Stimulated activated CD4-positive, alpha-beta T cell treated with anti-CD3 and anti-CD28 coated beads, Interleukin-15, amount 100 ng/mL, for 48 hours (primary cell): ENCODE results near the gene FAM117A.
A peak's percentile ranks its signal among the peaks of the same experiment; 100 is the strongest.
"Not testable (repeated sequence)": the region's sequence is repeated elsewhere in the genome, so short reads cannot be mapped to it uniquely, and the experiment has no call there.

Source experiments
- DNase-seq, 2 donors: peaks; one replicate each; pipeline ENCODE4 v3.0.0-alpha.2; 2020; ENCODE audit warnings: low read depth in 2 of 2

The FAM117A gene

DNA sequence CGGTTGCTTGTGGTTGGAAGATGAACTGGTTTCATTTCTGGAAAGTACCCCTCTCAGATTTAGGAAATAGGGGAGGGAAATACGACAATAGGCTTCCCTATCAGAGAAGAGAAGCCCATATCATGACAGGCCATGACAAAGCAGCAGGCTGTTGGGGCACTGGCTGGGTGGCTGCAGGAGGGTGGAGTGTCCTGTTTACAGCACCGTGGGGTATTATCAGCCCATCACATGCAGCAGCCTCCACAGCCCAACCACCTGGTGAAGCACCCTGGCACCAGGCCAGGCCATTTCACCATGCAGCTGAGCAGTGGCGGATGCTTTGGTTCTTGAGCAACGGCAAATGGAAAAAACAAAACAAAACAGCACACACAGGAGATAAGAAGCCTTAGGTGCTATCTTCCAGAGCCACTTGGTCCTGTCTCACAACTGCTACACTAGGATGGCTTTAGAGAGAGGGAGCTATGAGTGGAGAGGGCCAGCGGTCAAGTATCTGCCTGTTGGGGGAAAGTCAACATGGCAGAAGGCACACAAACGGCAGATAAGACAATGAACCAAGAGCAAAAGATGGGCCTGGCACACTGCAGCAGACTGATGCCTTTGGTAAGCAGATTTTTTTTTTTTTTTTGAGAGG, 24.2 kb downstream of the FAM117A start:
- DNase-seq = peak; percentile 66 to 73

DNA sequence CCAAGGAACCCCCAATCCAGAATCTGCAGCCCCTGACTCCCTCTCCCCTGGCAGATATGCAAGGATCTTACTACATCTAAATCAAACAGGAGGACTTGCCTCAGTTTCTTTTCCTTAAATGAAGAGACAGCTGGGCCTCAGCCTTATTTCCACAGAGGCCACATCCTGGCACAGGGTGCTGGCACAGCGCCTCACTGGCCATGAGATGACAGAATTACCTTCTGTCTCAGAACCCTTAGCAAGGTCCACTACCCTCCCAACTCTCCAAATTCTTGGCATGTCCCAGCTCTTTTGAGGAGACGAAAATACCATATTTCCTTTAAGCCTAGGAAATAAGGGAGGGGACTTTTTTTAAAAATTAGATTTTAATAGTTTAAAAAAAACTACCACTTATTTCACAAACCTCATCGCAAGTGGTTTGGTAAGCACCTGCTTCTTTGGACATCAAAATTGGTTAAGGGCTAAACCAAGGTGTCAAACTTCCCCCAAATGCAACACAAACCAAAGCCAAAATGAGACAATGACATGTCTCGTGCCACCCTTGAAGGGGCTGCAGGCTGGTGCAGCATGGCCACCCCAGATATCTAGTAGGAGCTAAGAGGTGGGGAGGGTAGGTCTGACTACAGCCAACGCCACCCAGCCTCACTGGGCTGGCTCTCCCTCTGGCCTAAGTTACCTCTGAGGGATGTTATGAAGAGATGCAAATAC, 25.3 kb downstream of the FAM117A start:
- DNase-seq = no peak

DNA sequence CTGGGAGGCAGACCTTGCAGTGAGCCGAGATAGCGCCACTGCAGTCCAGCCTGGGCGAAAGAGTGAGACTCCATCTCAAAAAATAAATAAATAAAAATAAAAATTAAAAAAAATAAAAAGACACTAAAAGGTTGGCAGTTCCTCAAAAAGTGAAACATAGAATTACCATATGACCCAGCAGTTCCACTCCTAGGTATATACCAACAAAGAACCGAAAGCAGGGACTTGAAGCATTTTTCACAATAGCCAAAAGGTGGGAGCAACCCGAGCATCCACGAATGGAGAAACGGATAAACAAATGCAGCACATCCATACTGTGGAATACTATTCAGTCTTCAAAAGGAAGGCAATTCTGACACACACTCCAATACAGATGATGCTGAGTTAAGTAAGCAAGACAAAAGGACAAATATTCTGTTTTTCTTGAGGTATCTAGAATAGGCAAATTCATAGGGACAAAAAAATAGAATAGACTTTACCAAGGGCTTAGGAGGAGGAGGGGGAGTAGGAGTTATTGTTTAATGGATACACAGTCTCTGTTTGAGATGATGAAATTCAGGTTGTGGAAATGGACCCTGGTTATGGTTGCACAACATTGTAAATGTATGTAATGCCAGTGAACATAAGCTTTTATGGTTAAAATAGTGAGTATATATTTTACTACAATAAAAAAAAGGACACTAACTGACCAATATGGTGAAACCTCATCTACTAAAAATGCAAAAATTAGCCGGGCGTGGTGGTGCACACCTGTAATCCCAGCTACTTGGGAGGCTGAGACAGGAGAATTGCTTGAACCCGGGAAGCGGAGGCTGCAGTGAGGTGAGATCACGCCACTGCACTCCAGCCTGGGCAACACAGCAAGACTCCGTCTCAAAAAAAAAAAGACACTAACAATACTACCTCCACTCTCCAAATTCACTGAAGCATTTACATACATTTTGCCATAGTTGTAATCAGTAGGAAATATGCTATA, 29.1 kb downstream of the FAM117A start:
- no peak for DNase-seq

DNA sequence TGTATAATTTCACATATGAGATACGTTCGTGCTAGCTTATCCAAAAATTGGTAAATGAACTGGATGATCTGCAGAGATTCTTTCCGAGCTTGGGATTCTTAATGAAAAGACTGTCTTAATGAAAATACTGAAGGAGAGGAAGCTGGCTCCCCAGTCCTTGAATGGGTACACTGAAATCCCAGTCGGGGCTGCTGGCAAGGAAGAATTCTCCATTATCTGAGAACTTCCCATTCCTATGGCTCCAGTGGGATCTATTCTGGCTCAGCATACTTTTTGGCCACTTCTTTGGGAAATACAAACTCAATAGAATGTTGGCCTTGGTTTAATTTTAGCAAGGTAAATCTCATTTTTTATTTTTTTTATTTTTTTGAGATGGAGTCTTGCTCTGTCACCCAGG, 32.5 kb downstream of the FAM117A start:
- no peak for DNase-seq

DNA sequence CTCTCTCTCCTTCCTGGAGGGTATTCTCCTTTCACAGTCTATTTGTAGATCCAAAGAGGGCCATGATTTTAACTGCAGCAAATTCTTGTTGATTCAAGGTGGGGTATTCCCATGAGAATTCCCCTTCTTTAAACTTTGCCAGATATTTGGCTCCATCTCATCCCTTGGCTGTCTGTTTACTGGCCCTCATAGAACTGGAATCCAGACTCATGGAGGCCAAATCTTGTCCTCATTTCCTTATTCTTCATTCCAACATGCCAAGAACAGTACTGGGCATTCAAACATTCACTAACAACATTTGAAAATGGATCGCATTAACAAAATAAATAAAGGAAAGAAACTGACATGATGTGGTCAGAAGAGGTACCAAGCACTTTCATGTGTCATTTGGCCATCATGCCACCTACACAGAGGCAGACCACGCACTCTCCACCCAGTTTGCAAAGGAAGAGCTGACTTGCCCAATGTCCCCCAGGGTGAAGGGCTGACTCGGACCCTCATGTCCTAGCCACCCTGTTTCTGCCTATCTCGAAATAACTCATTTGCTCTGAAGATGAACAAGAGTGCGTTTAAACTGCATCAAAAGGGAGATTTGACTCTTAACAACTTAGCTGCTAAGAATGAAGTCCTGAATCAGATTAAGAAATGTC, 33.0 kb downstream of the FAM117A start:
- DNase-seq = no peak

DNA sequence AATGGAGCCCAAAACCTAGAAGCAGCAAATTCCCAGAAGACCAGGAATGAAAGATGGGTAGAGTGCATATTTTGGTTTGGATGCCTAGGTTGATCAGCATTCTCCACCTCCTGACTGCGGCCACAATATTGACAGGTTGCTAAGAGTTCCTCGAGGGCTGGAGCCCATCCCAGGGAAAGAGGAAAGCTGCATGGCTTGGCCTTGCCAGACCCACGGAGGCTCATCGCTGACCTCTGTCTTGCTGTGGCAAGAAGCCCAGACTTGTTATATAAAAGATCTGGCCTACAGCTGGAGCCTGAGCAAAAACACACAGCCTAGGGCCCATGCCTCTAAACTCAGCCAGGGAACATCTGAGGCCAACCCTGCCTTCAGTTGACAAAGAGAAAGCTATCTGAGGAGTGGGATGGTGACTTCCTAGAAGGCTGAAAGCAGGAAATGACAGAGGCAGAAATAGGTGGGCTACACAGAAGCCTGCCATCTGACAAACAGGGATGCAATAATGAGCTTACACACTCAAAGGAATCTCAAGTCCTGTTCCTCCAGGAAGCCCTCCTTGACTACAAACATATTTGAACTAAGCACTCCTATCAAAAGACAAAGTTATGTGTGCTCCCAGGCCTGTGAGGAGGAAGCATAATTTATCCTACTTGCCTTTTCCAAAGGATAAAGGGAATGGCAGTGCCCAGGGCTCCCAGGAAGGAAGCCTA, 33.7 kb downstream of the FAM117A start:
- DNase-seq = no peak

DNA sequence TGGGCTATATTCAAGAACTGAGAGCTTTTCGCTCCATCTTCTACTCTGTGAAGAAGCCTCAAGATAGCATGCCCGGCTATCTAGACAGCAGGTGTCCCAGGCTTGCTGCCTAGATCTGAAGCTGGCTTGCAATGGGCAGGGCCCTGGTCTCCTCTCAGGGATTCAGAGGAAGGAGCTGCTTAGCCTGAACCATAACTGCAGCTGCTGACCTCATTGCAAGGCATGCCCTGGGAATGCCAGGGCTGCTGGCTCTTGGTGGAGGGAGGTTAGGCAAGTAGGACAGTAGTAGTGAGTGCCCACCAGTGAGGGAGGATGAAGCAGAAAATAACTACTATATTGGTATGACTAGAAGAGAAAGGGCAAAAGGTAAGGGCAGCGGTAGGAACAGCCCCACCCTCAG, 34.9 kb downstream of the FAM117A start:
- no peak for DNase-seq

DNA sequence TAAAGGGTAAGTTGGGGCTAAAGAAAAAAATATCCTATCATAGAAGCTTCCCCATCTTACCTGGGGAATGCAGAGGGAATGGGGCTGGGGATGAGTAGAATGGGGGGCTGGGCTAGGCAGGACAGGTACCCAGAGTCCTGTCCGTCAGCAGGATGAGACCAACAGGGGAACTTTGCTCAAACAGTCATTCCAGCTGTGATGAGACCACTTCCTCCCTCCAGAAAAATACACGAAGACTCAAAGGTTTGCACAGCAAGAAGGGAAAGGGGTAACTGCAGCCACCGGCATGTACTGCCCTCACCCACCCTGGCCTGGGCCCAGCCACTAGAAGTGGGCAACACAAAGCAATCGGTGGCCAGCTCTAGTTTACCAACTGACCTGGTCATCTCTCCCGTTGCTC, 35.5 kb downstream of the FAM117A start:
- DNase-seq = no peak

DNA sequence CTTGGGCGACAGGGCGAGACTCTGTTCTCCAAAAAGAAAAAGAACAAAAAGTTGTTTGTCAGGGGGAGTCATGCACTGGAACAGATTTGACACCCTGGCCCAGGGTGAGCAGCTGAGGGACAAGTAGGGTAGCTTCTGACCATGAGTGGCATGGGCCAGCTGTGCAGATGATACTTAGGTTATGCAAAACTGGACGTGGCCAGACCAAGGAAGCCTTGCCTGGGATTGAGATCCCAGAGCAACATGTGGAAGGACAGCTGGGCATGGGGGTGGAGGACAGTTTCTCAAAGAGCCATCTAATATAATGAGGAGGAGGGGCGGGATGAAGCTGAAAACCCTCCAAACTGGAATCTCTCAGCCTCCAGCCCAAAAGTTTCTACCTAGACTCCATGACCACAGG, 36.6 kb downstream of the FAM117A start:
- DNase-seq = no peak

DNA sequence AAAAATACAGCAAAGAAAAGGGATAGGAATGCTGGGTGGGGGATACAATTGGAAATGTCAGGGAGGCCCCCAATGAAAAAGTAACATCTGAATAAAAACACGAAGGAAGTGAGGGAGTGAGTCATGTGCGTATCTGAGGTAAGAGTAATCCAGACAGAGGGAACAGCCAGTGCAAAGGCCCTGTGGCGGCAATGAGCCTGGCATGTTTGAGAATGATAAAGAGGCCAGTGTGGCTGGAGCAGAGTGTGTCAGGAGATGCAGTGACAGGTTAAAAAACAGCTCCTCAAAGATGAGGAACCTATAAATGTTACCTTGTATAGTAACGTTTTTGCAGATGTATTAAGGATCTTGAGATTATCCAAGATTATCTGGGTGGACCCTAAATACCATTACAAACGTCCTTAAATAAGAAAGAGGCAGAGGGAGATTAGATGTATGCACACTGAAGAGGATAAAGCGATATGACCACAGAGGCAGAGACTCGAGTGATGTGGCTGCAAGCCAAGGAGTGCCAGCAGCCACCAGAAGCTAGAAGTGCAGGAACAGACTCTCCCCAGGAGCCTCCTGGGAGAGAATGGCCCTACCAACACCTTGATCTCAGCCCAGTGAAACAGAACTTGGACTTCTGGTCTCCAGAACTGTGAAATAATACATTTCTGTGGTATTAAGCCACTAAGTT, 38.3 kb downstream of the FAM117A start:
- DNase-seq = no peak

DNA sequence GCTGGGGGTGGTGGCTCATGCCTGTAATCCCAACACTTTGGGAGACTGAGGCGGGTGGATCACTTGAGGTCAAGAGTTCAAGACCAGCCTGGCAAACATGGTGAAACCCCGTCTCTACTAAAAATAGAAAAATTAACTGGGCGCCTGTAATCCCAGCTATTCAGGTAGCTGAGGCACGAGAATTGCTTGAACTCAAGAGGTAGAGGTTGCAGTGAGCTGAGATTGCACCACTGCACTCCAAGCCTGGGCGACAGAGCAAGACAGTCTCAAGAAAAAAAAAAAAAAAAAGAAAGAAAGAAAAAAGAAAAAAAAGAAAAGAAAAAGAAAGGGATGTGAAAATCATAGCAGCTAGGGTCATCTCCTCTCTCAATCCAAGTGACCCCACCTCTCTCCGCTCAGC, 39.4 kb downstream of the FAM117A start:
- DNase-seq = not testable (repeated sequence)

DNA sequence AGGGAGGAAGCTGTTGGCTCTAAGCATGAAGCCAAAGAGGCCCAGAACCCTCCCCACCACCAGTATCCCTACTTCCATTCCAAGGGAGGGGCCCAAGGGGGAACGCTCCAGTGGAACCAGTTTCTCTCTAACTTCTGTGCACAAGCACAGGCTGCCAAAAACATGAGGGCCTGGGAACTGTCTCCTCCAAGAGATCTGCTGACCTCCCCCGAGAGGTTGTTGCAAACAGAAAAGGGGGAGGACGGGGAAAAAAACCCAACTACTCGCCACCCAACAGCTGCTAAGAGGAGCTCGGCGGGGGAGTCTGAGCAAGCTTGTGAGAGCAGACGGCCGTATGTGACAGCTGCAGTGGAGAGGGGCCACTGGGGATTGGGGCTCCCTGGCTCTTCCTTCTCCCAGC, 40.5 kb downstream of the FAM117A start:
- no peak for DNase-seq

DNA sequence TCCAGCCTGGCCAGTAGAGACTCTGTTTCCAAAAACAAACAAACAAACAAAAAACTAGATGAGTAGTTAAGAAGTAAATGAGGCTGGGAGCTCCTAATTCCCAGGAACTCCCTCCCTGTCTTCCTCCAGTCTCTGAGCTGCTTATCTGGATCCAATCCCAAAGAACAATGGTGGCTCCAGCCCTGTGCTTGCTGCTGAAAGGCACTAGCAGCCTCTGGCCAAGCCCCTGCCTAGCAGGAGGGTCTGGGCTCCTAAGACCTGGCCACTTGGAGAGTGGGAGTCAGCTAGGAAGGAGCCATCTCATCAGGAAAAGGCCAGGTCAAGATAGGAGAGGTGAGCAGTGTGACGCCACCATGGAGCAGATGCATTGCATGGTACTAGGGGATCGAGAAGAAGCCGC, 41.9 kb downstream of the FAM117A start:
- no peak for DNase-seq

DNA sequence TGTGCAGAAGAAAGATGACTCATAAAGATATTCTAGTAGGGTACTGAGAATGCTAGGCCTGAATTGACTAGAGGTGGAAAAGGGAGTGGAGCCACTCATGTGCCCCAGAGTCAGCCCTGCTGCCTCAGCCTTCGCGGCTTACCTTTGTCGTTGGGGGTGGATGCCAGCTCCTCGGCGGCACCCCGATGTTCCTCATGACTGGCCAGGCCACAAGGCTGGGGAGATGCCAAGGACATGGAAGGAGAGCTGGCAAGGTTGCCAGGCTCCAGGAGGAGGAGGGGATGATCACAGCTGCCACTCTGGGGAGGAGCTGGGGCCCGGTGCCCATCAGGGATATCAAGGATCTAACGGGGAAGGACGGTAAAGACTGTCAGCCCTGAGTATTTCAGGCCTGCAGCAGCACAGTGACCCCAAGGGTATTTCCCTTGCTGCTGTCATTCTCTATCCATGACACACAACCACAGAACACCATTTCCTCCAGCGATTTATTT, 46.5 kb downstream of the FAM117A start:
- DNase-seq = no peak

DNA sequence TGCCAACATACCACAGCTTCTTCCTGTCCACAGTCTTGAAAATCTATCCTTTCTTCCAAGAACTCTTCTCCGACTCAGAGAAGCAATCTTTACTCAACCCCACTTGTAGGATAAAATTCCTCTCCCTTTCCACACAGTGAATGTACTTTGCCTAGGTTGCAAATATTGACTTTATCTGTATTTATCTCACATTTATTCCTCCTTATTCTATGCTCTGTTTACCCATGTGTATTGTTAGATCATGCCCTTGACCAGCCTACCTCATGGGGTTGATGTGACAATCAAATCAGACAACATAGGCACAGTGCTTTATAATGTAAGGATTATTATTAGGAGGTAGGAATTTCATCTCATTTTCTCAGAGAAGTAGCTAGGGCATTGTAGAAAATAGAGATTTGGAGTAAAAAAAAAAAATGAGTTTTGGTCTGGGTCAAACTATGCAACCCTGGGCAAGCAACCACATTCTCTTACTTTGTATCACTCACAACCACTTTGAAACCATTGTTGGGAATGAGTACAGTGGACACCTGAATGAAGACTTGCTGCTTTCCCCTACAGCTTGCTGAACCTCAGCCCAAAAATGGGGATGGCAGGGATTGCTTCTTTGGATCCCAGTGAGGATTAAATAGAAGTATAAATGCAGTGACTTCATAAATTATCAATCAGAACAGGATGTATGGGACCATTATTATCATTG, 47.1 kb downstream of the FAM117A start:
- no peak for DNase-seq

DNA sequence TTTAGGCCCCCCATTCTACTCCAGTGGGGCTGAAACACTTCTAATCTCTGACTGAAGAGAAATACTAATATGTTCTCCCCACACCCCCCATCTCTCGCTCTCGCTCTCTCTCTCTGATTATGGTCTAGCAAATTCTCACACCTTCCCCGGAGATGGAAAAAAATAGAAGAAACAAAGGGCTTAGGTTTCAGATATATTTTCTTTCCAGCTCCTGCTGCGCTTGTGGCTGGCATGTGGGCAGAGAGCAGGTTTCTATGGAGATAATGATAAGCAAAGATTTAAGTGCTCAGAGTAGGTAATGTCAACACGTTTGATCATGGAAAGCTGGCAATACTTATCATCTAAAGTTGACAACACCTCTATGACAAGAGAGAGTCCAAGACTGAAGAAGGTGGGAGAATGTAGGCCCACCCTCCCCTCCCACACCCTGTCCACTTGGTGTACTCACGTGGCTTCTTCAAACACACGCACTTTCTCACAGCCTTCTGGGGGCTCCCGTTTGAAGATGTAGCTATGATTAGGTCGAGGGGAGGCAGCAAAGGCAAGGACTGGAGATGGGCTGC, 48.1 kb downstream of the FAM117A start:
- DNase-seq = no peak

DNA sequence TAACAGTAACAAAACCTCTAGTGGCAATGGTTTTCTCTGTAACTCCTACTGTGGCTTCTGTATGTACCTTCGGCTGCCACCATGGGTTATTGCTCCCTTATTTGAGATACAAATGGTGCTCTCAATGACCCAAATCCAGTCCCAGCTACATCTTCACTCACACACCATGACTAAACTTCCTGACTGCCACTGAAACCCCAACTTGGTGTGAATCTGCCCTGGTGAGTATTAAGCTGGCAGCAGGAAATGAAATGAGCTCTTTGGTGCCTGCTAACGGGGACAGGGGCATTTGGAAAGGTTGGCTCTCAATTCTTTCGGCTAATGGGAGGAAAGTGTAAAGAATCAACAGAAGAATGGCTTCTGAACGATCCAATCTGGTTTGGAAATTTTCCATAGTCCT, 48.7 kb downstream of the FAM117A start:
- DNase-seq = no peak

DNA sequence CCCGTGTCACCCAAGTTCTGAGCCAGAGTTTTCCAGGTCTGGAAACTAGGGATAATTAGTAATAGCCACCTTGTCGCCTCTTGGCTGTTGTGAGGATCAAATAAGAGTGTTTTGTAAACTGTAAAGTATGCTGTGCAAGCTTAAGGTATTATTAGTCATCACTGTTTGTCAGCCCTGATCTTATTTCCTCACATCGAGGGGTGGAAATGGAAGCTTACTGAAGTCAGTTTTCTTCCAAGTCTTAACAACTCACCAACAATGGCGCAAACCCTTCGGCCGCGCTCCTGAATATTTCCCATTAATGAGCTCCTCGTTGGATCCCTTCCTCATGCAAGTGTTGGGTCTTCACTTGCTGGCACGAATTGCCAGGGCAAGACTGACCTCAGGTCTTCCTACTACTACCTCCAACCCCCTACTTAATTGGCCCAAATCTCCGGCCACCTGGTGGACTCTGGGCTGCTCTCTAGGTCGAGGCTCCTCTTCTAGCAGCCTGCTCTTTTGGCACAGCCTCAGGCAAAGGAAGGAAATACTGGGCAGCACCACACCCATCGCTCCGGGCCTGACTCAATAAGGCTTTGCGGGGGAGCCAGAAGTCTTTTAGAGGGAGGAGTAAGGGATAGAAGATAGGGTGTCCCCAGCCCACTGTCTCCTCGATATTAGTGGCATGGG, 55.3 kb downstream of the FAM117A start:
- no peak for DNase-seq
